ENCODE results near the gene KCNJ10. TPM values are rescaled to one million over a fixed set of nuclear protein-coding genes. Genes with fewer than 3 reads are reported as not detected.

The KCNJ10 gene
- total and polyA plus RNA-seq, 2 donors (not counting 3 experiments of a cell fraction or from before 2014, with no cell fraction given), result not detected

DNA sequence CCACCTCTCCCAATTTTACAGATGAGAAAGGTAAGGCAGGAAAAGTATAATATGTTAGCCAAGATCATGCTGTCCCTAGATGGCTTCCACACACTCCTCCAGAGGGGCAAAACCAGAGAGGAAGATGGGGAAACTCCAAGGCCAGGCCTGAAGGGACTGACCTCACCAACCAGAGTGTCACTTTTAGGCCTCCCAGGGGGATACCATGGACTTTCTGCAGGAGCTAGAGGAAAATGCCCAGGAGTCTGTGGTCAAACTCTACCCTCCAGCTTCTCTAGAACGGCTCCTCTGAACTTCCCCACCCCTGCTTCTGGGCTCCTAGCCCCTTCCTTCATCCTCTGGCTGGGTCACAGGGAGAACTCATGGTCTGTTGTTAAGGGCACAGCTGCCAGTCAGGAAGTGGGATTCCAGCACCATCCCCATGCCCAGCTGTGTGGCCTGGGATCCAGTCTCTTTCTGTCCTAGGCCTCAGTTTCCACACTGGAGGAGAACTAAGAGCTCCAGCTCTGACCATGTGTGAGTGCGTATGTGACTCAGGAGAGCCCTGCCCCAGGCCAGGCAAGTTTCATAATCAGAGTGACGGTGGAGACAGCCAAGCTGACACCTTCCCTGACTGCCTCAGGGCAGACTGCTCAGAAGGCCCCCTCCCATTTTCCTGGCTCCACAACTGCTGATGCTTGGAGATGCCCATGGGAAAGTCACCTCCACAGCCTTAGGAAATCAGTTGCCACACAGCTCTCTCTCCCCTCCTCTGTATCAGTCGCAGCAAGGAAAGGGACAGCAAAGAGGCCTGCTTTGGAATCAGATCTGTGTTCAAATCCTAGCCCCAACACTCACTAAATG is 26.5 kb upstream of the KCNJ10 start:
- DNase-seq (ENCODE audit: low read depth, low spot score) (no peak), FAIRE-seq (no peak)
- dilution Hi-C loops (cut with MboI; ENCODE audit: extremely low pct_ligation_motif_present, low sequenced_read_pairs) (no loop called here), intact Hi-C loops (cut with micrococcal nuclease) (loop anchor here (5.0 kb wide), 1 partner anchor 159 kb away; no protein-coding TSS in a partner anchor)
- H4K20me1 ChIP-seq (replicated peaks; ENCODE audit: control insufficient read depth, extremely low read depth, insufficient read depth, low read length), result no peaks in the 10 kb centered on the region
- H2AFZ ChIP-seq (ENCODE audit: low read depth, low read length), result no peak overlapping the region
- H3K4me1 ChIP-seq (ENCODE audit: control insufficient read depth, extremely low read depth, insufficient read depth, low read length), result peaks cover 7% of the 10 kb centered on the region
- no peak for TF ChIP-seq EZH2 (IDR thresholded peaks at IDR 0.05; ENCODE audit: borderline replicate concordance, low read depth, low read length, severe bottlenecking)
- TF ChIP-seq, protein P1, sequence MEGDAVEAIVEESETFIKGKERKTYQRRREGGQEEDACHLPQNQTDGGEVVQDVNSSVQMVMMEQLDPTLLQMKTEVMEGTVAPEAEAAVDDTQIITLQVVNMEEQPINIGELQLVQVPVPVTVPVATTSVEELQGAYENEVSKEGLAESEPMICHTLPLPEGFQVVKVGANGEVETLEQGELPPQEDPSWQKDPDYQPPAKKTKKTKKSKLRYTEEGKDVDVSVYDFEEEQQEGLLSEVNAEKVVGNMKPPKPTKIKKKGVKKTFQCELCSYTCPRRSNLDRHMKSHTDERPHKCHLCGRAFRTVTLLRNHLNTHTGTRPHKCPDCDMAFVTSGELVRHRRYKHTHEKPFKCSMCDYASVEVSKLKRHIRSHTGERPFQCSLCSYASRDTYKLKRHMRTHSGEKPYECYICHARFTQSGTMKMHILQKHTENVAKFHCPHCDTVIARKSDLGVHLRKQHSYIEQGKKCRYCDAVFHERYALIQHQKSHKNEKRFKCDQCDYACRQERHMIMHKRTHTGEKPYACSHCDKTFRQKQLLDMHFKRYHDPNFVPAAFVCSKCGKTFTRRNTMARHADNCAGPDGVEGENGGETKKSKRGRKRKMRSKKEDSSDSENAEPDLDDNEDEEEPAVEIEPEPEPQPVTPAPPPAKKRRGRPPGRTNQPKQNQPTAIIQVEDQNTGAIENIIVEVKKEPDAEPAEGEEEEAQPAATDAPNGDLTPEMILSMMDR (IDR thresholded peaks at IDR 0.05; ENCODE audit: extremely low read depth in 1 of 2, insufficient read depth in 1 of 2, low read depth in 1 of 2, low read length in 2 of 2), result no peak
- H3K4me2 ChIP-seq (ENCODE audit: insufficient read depth, low read length), result no peak overlapping the region
- no TSS peak for BruUV-seq (replicated peaks)
- no peaks in the 10 kb centered on the region for H3K9me1 ChIP-seq (replicated peaks; ENCODE audit: control insufficient read depth, extremely low read depth, insufficient read depth, low read length)
- H3K9me3 ChIP-seq (replicated peaks; ENCODE audit: control insufficient read depth, insufficient read depth, low read length), result no peaks in the 10 kb centered on the region
- POLR2A ChIA-PET, result no interaction called here
- H3K4me3 ChIP-seq (replicated peaks in 1 of 3; ENCODE audit: insufficient read depth in 1 of 3, low read depth in 1 of 3, low read length in 3 of 3), result no peak overlapping the region
- H3K79me2 ChIP-seq (ENCODE audit: control insufficient read depth, insufficient read depth, low read length), result no peaks in the 10 kb centered on the region
- CTCF ChIA-PET, result interaction anchor here (0.7 to 3.8 kb wide), 5 partner anchors 10 to 278 kb away, joined by 3 to 43 read pairs (median 5); partner anchors contain the start of gene KCNJ9
- H3K27ac ChIP-seq (ENCODE audit: insufficient read depth, low read depth, low read length), result no peak overlapping the region
- no peaks in the 10 kb centered on the region for H3K27me3 ChIP-seq (ENCODE audit: control insufficient read depth in 2 of 2, insufficient read depth in 2 of 2, low read length in 2 of 2)
- no peaks in the 10 kb centered on the region for H3K36me3 ChIP-seq (ENCODE audit: control insufficient read depth in 2 of 2, extremely low read depth in 1 of 2, insufficient read depth in 2 of 2, low read length in 2 of 2)
- H3K9ac ChIP-seq (replicated peaks; ENCODE audit: extremely low read depth, insufficient read depth, low read length), result no peak overlapping the region

Measured in endothelial cell of umbilical vein (primary cell).